Posterior cingulate gyrus (tissue), 11 donors: Measurements from ENCODE around the gene SWT1.

ENCODE experiments used
- DNase-seq, 10 donors: peaks; one replicate each; pipeline versions ENCODE4 v3.0.0 to v3.0.0-alpha.2; 2020 to 2021; ENCODE audit warnings: mixed read lengths in 3 of 10
- intact Hi-C: fragments of 100-400 bp; cut with DNase I; formaldehyde crosslinking; loops from one replicate; pipeline ENCODE4 v1.15.1; 2023

The SWT1 gene

GRCh38 chr1:185284116-185284515 lies 127.1 kb downstream of the SWT1 start:
- DNase-seq, result no peak

GRCh38 chr1:185284533-185285276 lies 127.7 kb downstream of the SWT1 start:
- intact Hi-C loops, result no loop called here
- DNase-seq, result peak in 1 of 10 donors; percentile 42

More at GRCh38 chr1:185284116-185284515, 127.1 kb downstream of the SWT1 start:
- intact Hi-C loops, result no loop called here

GRCh38 chr1:185287451-185287850 lies 130.5 kb downstream of the SWT1 start:
- intact Hi-C loops, result no loop called here
- DNase-seq, result no peak

- intact Hi-C loops, result no loop called here
- no peak for DNase-seq
These were observed 131.5 kb downstream of the SWT1 start for GRCh38 chr1:185288435-185288834.

GRCh38 chr1:185289880-185290279 lies 132.9 kb downstream of the SWT1 start:
- intact Hi-C loops, result no loop called here
- DNase-seq, result no peak

- no peak for DNase-seq
These were observed 134.2 kb downstream of the SWT1 start for GRCh38 chr1:185291159-185291558.

GRCh38 chr1:185291652-185292051 lies 134.7 kb downstream of the SWT1 start:
- no peak for DNase-seq
- intact Hi-C loops, result no loop called here

More at GRCh38 chr1:185291159-185291558, 134.2 kb downstream of the SWT1 start:
- intact Hi-C loops, result no loop called here

- intact Hi-C loops, result no loop called here
- DNase-seq, result no peak
These were observed 135.3 kb downstream of the SWT1 start for GRCh38 chr1:185292237-185292636.

GRCh38 chr1:185293967-185294542 lies 137.1 kb downstream of the SWT1 start:
- no peak for DNase-seq
- intact Hi-C loops, result no loop called here

- no peak for DNase-seq
- intact Hi-C loops, result no loop called here
These were observed 138.1 kb downstream of the SWT1 start for GRCh38 chr1:185295091-185295490.

GRCh38 chr1:185297982-185298381 lies 141.0 kb downstream of the SWT1 start:
- intact Hi-C loops, result no loop called here
- no peak for DNase-seq

- no peak for DNase-seq
- intact Hi-C loops, result no loop called here
These were observed 143.2 kb downstream of the SWT1 start for GRCh38 chr1:185300152-185300551.

- no peak for DNase-seq
- intact Hi-C loops, result no loop called here
These were observed 148.5 kb downstream of the SWT1 start for GRCh38 chr1:185305419-185305818.

- DNase-seq, result no peak
- intact Hi-C loops, result no loop called here
These were observed 151.2 kb downstream of the SWT1 start for GRCh38 chr1:185308126-185308525.

GRCh38 chr1:185309566-185309965 lies 152.6 kb downstream of the SWT1 start:
- DNase-seq, result no peak
- intact Hi-C loops, result no loop called here

- intact Hi-C loops, result loop anchor here (10.0 kb wide), 2 partner anchors 363 to 557 kb away; partner anchors contain the start of gene EDEM3
These were observed 154.7 kb downstream of the SWT1 start for GRCh38 chr1:185311589-185312225.

GRCh38 chr1:185312361-185313138 lies 155.6 kb downstream of the SWT1 start:
- DNase-seq, result no peak
- intact Hi-C loops, result loop anchor here (10.0 kb wide), 2 partner anchors 362 to 558 kb away; partner anchors contain the start of gene EDEM3

More at GRCh38 chr1:185311589-185312225, 154.7 kb downstream of the SWT1 start:
- DNase-seq, result no peak

GRCh38 chr1:185314411-185314810 lies 157.4 kb downstream of the SWT1 start:
- intact Hi-C loops, result loop anchor here (10.0 kb wide), 2 partner anchors 360 to 560 kb away; partner anchors contain the start of gene EDEM3
- DNase-seq, result no peak

GRCh38 chr1:185315445-185316071 lies 158.6 kb downstream of the SWT1 start:
- intact Hi-C loops, result loop anchor here (2.0 to 10.0 kb wide), 5 partner anchors 159 to 1062 kb away; partner anchors contain the start of genes EDEM3, ODR4, SWT1 and TPR
- DNase-seq, result no peak
